CD4-positive, alpha-beta T cell treated with Interferon alpha-2 for 1 hour (primary cell): Measurements from ENCODE around the gene CLVS2.

ENCODE experiments used
- DNase-seq, 2 donors: peaks; one replicate each; pipeline ENCODE4 v3.0.0-alpha.2; 2020 to 2022

The CLVS2 gene

GRCh38 chr6:122995921-122996793 lies at the start of gene CLVS2:
Gene CLVS2, plus strand, starts transcription at chr6:122996235. Its CDS starts 1,543 bp downstream, at chr6:122997778.
- DNase-seq: no peak

- no peak for DNase-seq
These were observed 48.7 kb upstream of the CLVS2 start for GRCh38 chr6:122947355-122947754.

- DNase-seq: no peak
These were observed 42.3 kb upstream of the CLVS2 start for GRCh38 chr6:122953766-122954165.

GRCh38 chr6:122956376-122956775 lies 39.7 kb upstream of the CLVS2 start:
- DNase-seq: no peak

- no peak for DNase-seq
These were observed 33.9 kb upstream of the CLVS2 start for GRCh38 chr6:122962000-122962624.

GRCh38 chr6:122969999-122970533 lies 26.0 kb upstream of the CLVS2 start:
- DNase-seq: no peak

GRCh38 chr6:122977180-122977579 lies 18.9 kb upstream of the CLVS2 start:
- no peak for DNase-seq

GRCh38 chr6:122984393-122984792 lies 11.6 kb upstream of the CLVS2 start:
- no peak for DNase-seq

- DNase-seq: no peak
These were observed 1.8 kb upstream of the CLVS2 start for GRCh38 chr6:122994256-122994655.

- no peak for DNase-seq
These were observed 915 bp downstream of the CLVS2 start for GRCh38 chr6:122996794-122997505.

GRCh38 chr6:122997541-122998150 lies 1.6 kb downstream of the CLVS2 start:
- DNase-seq: no peak

- DNase-seq: no peak
These were observed 2.5 kb downstream of the CLVS2 start for GRCh38 chr6:122998403-122998975.

GRCh38 chr6:123000244-123000770 lies 4.3 kb downstream of the CLVS2 start:
- no peak for DNase-seq

GRCh38 chr6:123001540-123001939 lies 5.5 kb downstream of the CLVS2 start:
- no peak for DNase-seq

- DNase-seq: no peak
These were observed 11.8 kb downstream of the CLVS2 start for GRCh38 chr6:123007885-123008284.

- no peak for DNase-seq
These were observed 13.0 kb downstream of the CLVS2 start for GRCh38 chr6:123009059-123009458.

GRCh38 chr6:123014835-123015234 lies 18.8 kb downstream of the CLVS2 start:
- DNase-seq: no peak

- no peak for DNase-seq
These were observed 20.5 kb downstream of the CLVS2 start for GRCh38 chr6:123016431-123017103.

- no peak for DNase-seq
These were observed 21.2 kb downstream of the CLVS2 start for GRCh38 chr6:123017104-123017682.

GRCh38 chr6:123022975-123023374 lies 26.9 kb downstream of the CLVS2 start:
- no peak for DNase-seq

GRCh38 chr6:123024976-123025375 lies 28.9 kb downstream of the CLVS2 start:
- no peak for DNase-seq
